H9 (cell line): Measurements from ENCODE around the gene L3HYPDH. TPM values are rescaled to one million over a fixed set of nuclear protein-coding genes. Genes with fewer than 3 reads are reported as not detected.

Source experiments
- DNase-seq: peaks from one replicate; pipeline ENCODE4 v3.0.0-alpha.2; 2017
- H2AFZ ChIP-seq: one replicate; pipeline ENCODE4 v1.6.1; 2013; ENCODE audit warnings: mild to moderate bottlenecking, low read length, control low read depth, moderate library complexity
- H2AK5ac ChIP-seq: 2 replicates; pipeline ENCODE4 v1.6.1; 2013; ENCODE audit warnings: low read length, control low read depth, mixed read lengths; ENCODE audit not compliant: insufficient read length
- H2BK120ac ChIP-seq: one replicate; pipeline ENCODE4 v1.6.1; 2013; ENCODE audit warnings: low read depth, mild to moderate bottlenecking, low read length, control low read depth, inconsistent platforms; ENCODE audit not compliant: poor library complexity, severe bottlenecking
- H2BK12ac ChIP-seq: 2 replicates; pipeline ENCODE4 v1.6.1; 2013; ENCODE audit warnings: low read length, control low read depth, mixed read lengths, low read depth; ENCODE audit not compliant: insufficient read length
- H2BK15ac ChIP-seq: 2 replicates; pipeline ENCODE4 v1.6.1; 2013; ENCODE audit warnings: low read depth, low read length, control low read depth
- H2BK20ac ChIP-seq: one replicate; pipeline ENCODE4 v1.6.1; 2013; ENCODE audit warnings: low read depth, mild to moderate bottlenecking, low read length, control low read depth, inconsistent platforms; ENCODE audit not compliant: poor library complexity, severe bottlenecking
- H2BK5ac ChIP-seq: 2 replicates; pipeline ENCODE4 v1.6.1; 2013; ENCODE audit warnings: low read length, control low read depth, mixed read lengths; ENCODE audit not compliant: insufficient read length
- H3K14ac ChIP-seq: 2 replicates; pipeline ENCODE4 v1.6.1; 2013; ENCODE audit warnings: low read length, control low read depth; ENCODE audit not compliant: insufficient read depth
- H3K18ac ChIP-seq: 2 replicates; pipeline ENCODE4 v1.6.1; 2013; ENCODE audit warnings: low read depth, mild to moderate bottlenecking, mixed read lengths, low read length, control low read depth; ENCODE audit not compliant: insufficient read length
- H3K23ac ChIP-seq: 2 replicates; pipeline ENCODE4 v1.6.1; 2013; ENCODE audit warnings: low read length, control low read depth, mixed read lengths, low read depth; ENCODE audit not compliant: insufficient read length
- H3K23me2 ChIP-seq: 2 replicates; pipeline ENCODE4 v1.6.1; 2013; ENCODE audit warnings: low read depth, mild to moderate bottlenecking, mixed read lengths, low read length, control low read depth; ENCODE audit not compliant: insufficient read length, poor library complexity, severe bottlenecking
- H3K27ac ChIP-seq: 2 replicates; pipeline ENCODE4 v1.5.1; 2013; ENCODE audit warnings: low read length, control low read depth, mixed read lengths, low read depth; ENCODE audit not compliant: insufficient read length
- H3K27me3 ChIP-seq: 2 replicates; pipeline ENCODE4 v1.6.1; 2013; ENCODE audit warnings: low read length, control low read depth, inconsistent platforms; ENCODE audit not compliant: insufficient read depth
- H3K4ac ChIP-seq: 2 replicates; pipeline ENCODE4 v1.6.1; 2013; ENCODE audit warnings: low read depth, mild to moderate bottlenecking, control low read depth, inconsistent platforms, low read length, moderate library complexity
- H3K4me1 ChIP-seq: 2 replicates; pipeline ENCODE4 v1.6.1; 2013; ENCODE audit warnings: low read length, control low read depth, inconsistent platforms; ENCODE audit not compliant: insufficient read depth
- H3K4me2 ChIP-seq: 2 replicates; pipeline ENCODE4 v1.6.1; 2013; ENCODE audit warnings: low read length, control low read depth, mixed read lengths; ENCODE audit not compliant: insufficient read length, insufficient read depth
- H3K56ac ChIP-seq: 2 replicates; pipeline ENCODE4 v1.6.1; 2013; ENCODE audit warnings: low read depth, mild to moderate bottlenecking, mixed read lengths, low read length, control low read depth; ENCODE audit not compliant: insufficient read length
- H3K79me1 ChIP-seq: 2 replicates; pipeline ENCODE4 v1.6.1; 2013; ENCODE audit warnings: low read depth, mild to moderate bottlenecking, moderate library complexity, low read length, control low read depth, inconsistent platforms; ENCODE audit not compliant: insufficient read depth, poor library complexity, severe bottlenecking
- H3K79me2 ChIP-seq: 2 replicates; pipeline ENCODE4 v1.6.1; 2013; ENCODE audit warnings: low read length, control low read depth, inconsistent platforms; ENCODE audit not compliant: insufficient read depth
- H3K9ac ChIP-seq: 2 replicates; pipeline ENCODE4 v1.6.1; 2013; ENCODE audit warnings: low read length, control low read depth, mixed read lengths; ENCODE audit not compliant: insufficient read length; ENCODE audit errors: extremely low read depth
- H3K9me3 ChIP-seq: one replicate; pipeline ENCODE4 v1.6.1; 2013; ENCODE audit warnings: low read depth, low read length, inconsistent platforms; ENCODE audit not compliant: control insufficient read depth
- H3T11ph ChIP-seq: one replicate; pipeline ENCODE4 v1.6.1; 2013; ENCODE audit warnings: mild to moderate bottlenecking, low read length, control low read depth, inconsistent platforms
- H4K20me1 ChIP-seq: one replicate; pipeline ENCODE4 v1.6.1; 2013; ENCODE audit not compliant: control insufficient read depth, insufficient read length, insufficient read depth
- H4K5ac ChIP-seq: 2 replicates; pipeline ENCODE4 v1.6.1; 2013; ENCODE audit warnings: low read depth, mild to moderate bottlenecking, mixed read lengths, low read length, control low read depth; ENCODE audit not compliant: insufficient read length
- H4K8ac ChIP-seq: replicated peaks from 2 replicates; pipeline ENCODE4 v1.6.1; 2013; ENCODE audit warnings: low read length, control low read depth, mixed read lengths, low read depth; ENCODE audit not compliant: insufficient read length
- H4K91ac ChIP-seq: 2 replicates; pipeline ENCODE4 v1.6.1; 2013; ENCODE audit warnings: low read depth, mild to moderate bottlenecking, moderate library complexity, mixed read lengths, low read length, control low read depth; ENCODE audit not compliant: insufficient read length
- H3K27ac Mint-ChIP-seq, 3 experiments: 2 replicates in 2 of 3; 3 replicates in 1 of 3; pipeline ENCODE4 v1.8.0; 2020 to 2021; ENCODE audit warnings: mixed read lengths in 3 of 3, mild to moderate bottlenecking in 1 of 3, moderate library complexity in 1 of 3
- H3K27me3 Mint-ChIP-seq: 2 replicates; pipeline ENCODE4 v1.8.0; 2021; ENCODE audit warnings: low read depth, mild to moderate bottlenecking, moderate library complexity, mixed read lengths
- H3K36me3 Mint-ChIP-seq, 3 experiments: 2 replicates in 2 of 3; 3 replicates in 1 of 3; pipeline ENCODE4 v1.8.0; 2020 to 2021; ENCODE audit warnings: low read depth in 3 of 3, mixed read lengths in 3 of 3; ENCODE audit not compliant: insufficient read depth in 1 of 3
- H3K4me1 Mint-ChIP-seq, 2 experiments: 2 replicates each; pipeline ENCODE4 v1.8.0; 2020; ENCODE audit warnings: mixed read lengths in 2 of 2
- H3K4me3 Mint-ChIP-seq, 2 experiments: 2 replicates in 1 of 2; 3 replicates in 1 of 2; pipeline ENCODE4 v1.8.0; 2020 to 2021; ENCODE audit warnings: mild to moderate bottlenecking in 2 of 2, mixed read lengths in 2 of 2, moderate library complexity in 1 of 2
- H3K9me3 Mint-ChIP-seq, 2 experiments: 2 replicates in 1 of 2; 3 replicates in 1 of 2; pipeline ENCODE4 v1.8.0; 2020; ENCODE audit warnings: mild to moderate bottlenecking in 2 of 2, mixed read lengths in 2 of 2, moderate library complexity in 1 of 2
- WGBS: extraction: QIAGEN DNeasy Blood & Tissue Kit; methylation state at CpG from one replicate; pipeline ENCODE4 v1.1.7; 2013; ENCODE audit warnings: missing lambda C conversion rate, low lambda C conversion rate, mixed read lengths; ENCODE audit not compliant: insufficient read length; ENCODE audit errors: extremely low coverage; 5-methylcytosine and 5-hydroxymethylcytosine counted together
- total RNA-seq: library from RNA; stranded (reverse); gene quantifications from 2 replicates; pipeline ENCODE4 v1.2.1, GENCODE V29; 2021
- TF ChIP-seq, protein P1 (sequence below): fragments of 200-600 bp; sonication (generic); conservative IDR thresholded peaks from 3 replicates; pipeline ENCODE4 v1.8.0; 2021; ENCODE audit warnings: antibody characterized with exemption, mild to moderate bottlenecking

Gene L3HYPDH
- total RNA-seq, 1 experiment from 2014 or later = 15.7 TPM

DNA sequence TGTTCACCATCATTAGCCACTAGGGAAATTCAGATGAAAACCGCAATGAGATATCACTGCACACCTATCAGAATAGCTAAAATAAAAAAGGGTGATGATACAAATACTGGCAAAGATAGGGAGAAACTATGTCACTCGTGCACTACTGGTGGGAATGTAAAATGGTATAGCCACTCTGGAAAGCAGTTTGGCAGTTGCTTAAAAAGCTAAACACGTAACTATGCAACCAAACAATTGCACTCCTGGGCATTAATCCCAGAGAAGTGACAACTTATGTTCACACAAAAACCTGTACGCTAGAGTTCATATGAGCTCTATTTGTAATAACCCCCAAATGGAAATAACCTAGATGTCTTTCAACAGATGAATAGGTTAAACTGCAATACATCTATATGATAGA lies 54.4 kb downstream of the L3HYPDH start:
- Histone ChIP-seq H3K23me2 (no peaks in the 10 kb centered on the region), H3K9ac (no peak overlapping the region), H2BK12ac (no peak overlapping the region), H3K79me1 (no peaks in the 10 kb centered on the region), H2BK120ac (no peak overlapping the region), H3T11ph (no peak overlapping the region), H2BK5ac (no peak overlapping the region), H3K79me2 (no peaks in the 10 kb centered on the region), H2AFZ (no peak overlapping the region), H3K23ac (no peak overlapping the region), H2BK20ac (no peak overlapping the region), H3K14ac (no peak overlapping the region), H4K8ac (no peak overlapping the region), H3K9me3 (no peaks in the 10 kb centered on the region), H3K4me1 (no peaks in the 10 kb centered on the region), H3K18ac (no peak overlapping the region), H4K91ac (no peak overlapping the region), H4K5ac (no peak overlapping the region), H3K4ac (no peak overlapping the region), H3K27me3 (no peaks in the 10 kb centered on the region), H3K4me2 (no peak overlapping the region), H3K56ac (no peak overlapping the region), H3K27ac (no peak overlapping the region), H2AK5ac (no peak overlapping the region), H4K20me1 (no peaks in the 10 kb centered on the region), H2BK15ac (no peak overlapping the region)
- no peak overlapping the region for H3K4me3 Mint-ChIP-seq
- no peaks in the 10 kb centered on the region for H3K9me3 Mint-ChIP-seq
- DNase-seq = no peak
- TF ChIP-seq, protein P1, sequence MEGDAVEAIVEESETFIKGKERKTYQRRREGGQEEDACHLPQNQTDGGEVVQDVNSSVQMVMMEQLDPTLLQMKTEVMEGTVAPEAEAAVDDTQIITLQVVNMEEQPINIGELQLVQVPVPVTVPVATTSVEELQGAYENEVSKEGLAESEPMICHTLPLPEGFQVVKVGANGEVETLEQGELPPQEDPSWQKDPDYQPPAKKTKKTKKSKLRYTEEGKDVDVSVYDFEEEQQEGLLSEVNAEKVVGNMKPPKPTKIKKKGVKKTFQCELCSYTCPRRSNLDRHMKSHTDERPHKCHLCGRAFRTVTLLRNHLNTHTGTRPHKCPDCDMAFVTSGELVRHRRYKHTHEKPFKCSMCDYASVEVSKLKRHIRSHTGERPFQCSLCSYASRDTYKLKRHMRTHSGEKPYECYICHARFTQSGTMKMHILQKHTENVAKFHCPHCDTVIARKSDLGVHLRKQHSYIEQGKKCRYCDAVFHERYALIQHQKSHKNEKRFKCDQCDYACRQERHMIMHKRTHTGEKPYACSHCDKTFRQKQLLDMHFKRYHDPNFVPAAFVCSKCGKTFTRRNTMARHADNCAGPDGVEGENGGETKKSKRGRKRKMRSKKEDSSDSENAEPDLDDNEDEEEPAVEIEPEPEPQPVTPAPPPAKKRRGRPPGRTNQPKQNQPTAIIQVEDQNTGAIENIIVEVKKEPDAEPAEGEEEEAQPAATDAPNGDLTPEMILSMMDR = no peak
- H3K27ac Mint-ChIP-seq = no peak overlapping the region
- peaks cover 3 to 8% of the 10 kb centered on the region in 2 experiments for H3K4me1 Mint-ChIP-seq
- no peaks in the 10 kb centered on the region; a peak in 1 of 7 replicates for H3K36me3 Mint-ChIP-seq
- WGBS = no CpG with 5 or more reads among the region's 4 CpGs
- H3K27me3 Mint-ChIP-seq = no peaks in the 10 kb centered on the region
